PC-3 (cell line): ENCODE data around the gene RPE. TPM values are rescaled to one million over a fixed set of nuclear protein-coding genes. Genes with fewer than 3 reads are reported as not detected.

Experiments
- ATAC-seq: fragments of 200-7000 bp; cut with Tn5 transposase; 2 replicates; pipeline ENCODE4 v1.9.1; 2020; ENCODE audit warnings: mild to moderate bottlenecking, moderate library complexity
- BruUV-seq: library from RNA; stranded (reverse); fragments of 400-500 nt; replicated peaks from 2 replicates; lab custom pipeline; 2021; lab: Mats Ljungman, UMichigan
- CTCF ChIA-PET: fragments of 300-600 bp; sonication (Branson Sonifier 250); formaldehyde crosslinking; loops from one replicate; lab custom pipeline; 2022; ENCODE audit warnings: antibody characterized with exemption; lab: Charles Lee
- POLR2A ChIA-PET: fragments of 300-600 bp; sonication (Branson Sonifier 250); formaldehyde crosslinking; loops from one replicate; lab custom pipeline; 2022; ENCODE audit warnings: antibody characterized with exemption; ENCODE audit not compliant: unreplicated experiment; lab: Charles Lee
- DNase-seq: peaks from one replicate; pipeline ENCODE4 v3.0.0-alpha.2; 2015
- H2AFZ ChIP-seq: fragments of 300-600 bp; sonication (generic); 2 replicates; pipeline ENCODE4 v1.6.0; 2016; ENCODE audit warnings: antibody characterized with exemption, low read length
- H3F3A ChIP-seq: fragments of 300-600 bp; sonication (generic); one replicate; pipeline ENCODE4 v1.6.0; 2017; ENCODE audit warnings: antibody characterized with exemption, low read length, control low read depth, mild to moderate bottlenecking; ENCODE audit not compliant: unreplicated experiment
- H3K27ac ChIP-seq: fragments of 300-600 bp; sonication (generic); 2 replicates; pipeline ENCODE4 v1.5.1; 2016; ENCODE audit warnings: mild to moderate bottlenecking, low read length
- H3K27me3 ChIP-seq: fragments of 300-600 bp; sonication (generic); 2 replicates; pipeline ENCODE4 v1.6.1; 2016; ENCODE audit warnings: low read length, mixed read lengths
- H3K36me3 ChIP-seq: fragments of 300-600 bp; sonication (generic); 2 replicates; pipeline ENCODE4 v1.6.1; 2016; ENCODE audit warnings: low read depth, mixed run types, low read length, mixed read lengths
- H3K4me1 ChIP-seq: fragments of 300-600 bp; sonication (generic); 2 replicates; pipeline ENCODE4 v1.5.1; 2016; ENCODE audit warnings: low read length; ENCODE audit not compliant: insufficient read depth
- H3K4me2 ChIP-seq: fragments of 300-600 bp; sonication (generic); 2 replicates; pipeline ENCODE4 v1.6.0; 2016; ENCODE audit warnings: low read length
- H3K4me3 ChIP-seq: fragments of 300-600 bp; sonication (generic); 2 replicates; pipeline ENCODE4 v1.5.1; 2016; ENCODE audit warnings: mild to moderate bottlenecking, low read length, mixed read lengths
- H3K79me2 ChIP-seq: fragments of 300-600 bp; sonication (generic); 2 replicates; pipeline ENCODE4 v1.6.1; 2017; ENCODE audit warnings: low read length, mixed read lengths
- H3K9ac ChIP-seq: fragments of 300-600 bp; sonication (generic); 2 replicates; pipeline ENCODE4 v1.6.0; 2016; ENCODE audit warnings: mild to moderate bottlenecking, low read length
- H3K9me2 ChIP-seq: fragments of 300-600 bp; sonication (generic); replicated peaks from 2 replicates; pipeline ENCODE4 v1.6.1; 2016; ENCODE audit warnings: mixed run types, low read length, mixed read lengths
- H3K9me3 ChIP-seq: fragments of 300-600 bp; sonication (generic); 2 replicates; pipeline ENCODE4 v1.6.1; 2016; ENCODE audit warnings: low read length, mixed read lengths
- H4K20me1 ChIP-seq: fragments of 300-600 bp; sonication (generic); 2 replicates; pipeline ENCODE4 v1.6.1; 2016; ENCODE audit warnings: low read length, mixed read lengths
- CTCF ChIP-seq: fragments of 300-600 bp; sonication (generic); conservative IDR thresholded peaks from 2 replicates; pipeline ENCODE4 v1.5.1; 2017; ENCODE audit warnings: antibody characterized with exemption, low read depth, mild to moderate bottlenecking, low read length
- EZH2 ChIP-seq: fragments of 300-600 bp; sonication (generic); IDR thresholded peaks from one replicate; pipeline ENCODE4 v1.6.1; 2017; ENCODE audit warnings: antibody characterized with exemption, mild to moderate bottlenecking, low read length; ENCODE audit not compliant: unreplicated experiment
- EZH2phosphoT487 ChIP-seq: fragments of 300-600 bp; sonication (generic); IDR thresholded peaks from 2 replicates; pipeline ENCODE4 v1.6.1; 2018; ENCODE audit warnings: mild to moderate bottlenecking, antibody characterized with exemption, low read length, borderline replicate concordance
- intact Hi-C: fragments of 100-400 bp; cut with micrococcal nuclease; formaldehyde crosslinking; loops from 2 replicates; pipeline ENCODE4 v1.9.0; 2023
- total RNA-seq: library from RNA; depleted of rRNA; stranded (reverse); fragments of >200 nt; gene quantifications from 2 replicates; pipeline ENCODE4 v1.2.3, GENCODE V29; 2014

RPE gene
- total RNA-seq, 1 experiment from 2014 or later, result 60.5 TPM

DNA sequence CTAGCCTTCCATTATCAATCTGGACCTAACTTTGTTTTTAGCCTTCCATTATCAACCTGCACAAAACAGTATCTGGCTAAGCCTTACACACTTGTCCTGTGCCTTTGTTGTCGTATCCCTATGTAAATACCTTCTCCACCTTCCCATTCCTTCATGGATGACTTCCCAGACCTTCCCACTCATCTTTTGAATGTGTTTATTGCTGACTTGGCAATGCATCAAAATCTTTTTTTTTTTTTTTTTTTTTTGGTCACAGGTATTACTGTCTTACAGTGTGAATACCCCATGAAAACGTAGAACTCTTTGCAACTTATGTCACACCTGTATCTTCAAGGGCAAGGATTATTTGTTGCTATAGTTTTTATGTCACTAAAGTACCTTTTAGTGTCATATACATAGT lies 25.7 kb downstream of the RPE start:
- no peaks in the 10 kb centered on the region for H3K79me2 ChIP-seq
- DNase-seq (no peak), ATAC-seq (no peak)
- H3K4me2 ChIP-seq, result no peak overlapping the region
- TF ChIP-seq EZH2phosphoT487 (no peak), EZH2 (no peak), CTCF (no peak)
- H3K9ac ChIP-seq, result no peak overlapping the region
- intact Hi-C loops, result no loop called here
- H3K4me1 ChIP-seq, result no peaks in the 10 kb centered on the region
- no TSS peak for BruUV-seq
- H3K4me3 ChIP-seq, result no peak overlapping the region
- H2AFZ ChIP-seq, result no peak overlapping the region
- no peaks in the 10 kb centered on the region for H4K20me1 ChIP-seq
- CTCF ChIA-PET, result no interaction called here
- no peaks in the 10 kb centered on the region for H3K27me3 ChIP-seq
- H3K9me2 ChIP-seq, result no peaks in the 10 kb centered on the region
- H3K9me3 ChIP-seq, result no peaks in the 10 kb centered on the region
- no peaks in the 10 kb centered on the region for H3F3A ChIP-seq
- no peak overlapping the region for H3K27ac ChIP-seq
- H3K36me3 ChIP-seq, result peaks cover 8% of the 10 kb centered on the region
- POLR2A ChIA-PET, result no interaction called here

DNA sequence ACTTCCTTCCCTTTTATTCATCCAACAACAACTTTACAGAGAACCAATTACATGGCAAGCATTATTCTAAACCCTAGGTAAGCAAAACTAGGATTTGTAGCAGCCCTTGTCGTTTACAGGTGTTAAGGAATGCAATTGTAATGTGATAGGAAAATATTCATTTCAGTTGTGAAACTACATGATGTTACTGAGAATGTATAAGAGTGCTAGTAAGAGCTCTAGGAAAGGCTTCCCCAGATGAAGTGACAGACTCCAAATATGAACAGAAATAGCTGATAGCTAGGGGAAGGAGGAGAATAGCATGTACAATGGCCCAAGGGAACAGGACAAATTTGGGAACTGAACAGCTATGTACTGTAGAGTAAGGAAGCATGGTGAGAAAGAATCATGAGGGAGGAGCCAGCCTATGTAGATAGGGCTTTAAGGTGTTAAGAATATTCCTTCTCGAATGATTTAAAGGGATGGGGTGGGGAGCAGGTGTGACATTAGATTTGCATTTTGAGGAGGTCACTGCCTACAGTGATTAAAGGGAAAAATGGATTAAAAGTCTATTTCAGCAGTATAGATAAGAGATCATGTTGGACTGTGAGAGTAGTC lies 31.7 kb downstream of the RPE start:
- intact Hi-C loops, result no loop called here
- no peak overlapping the region for H3K9ac ChIP-seq
- H3F3A ChIP-seq, result no peaks in the 10 kb centered on the region
- no peak for TF ChIP-seq EZH2
- TF ChIP-seq EZH2phosphoT487, result no peak
- no peak for TF ChIP-seq CTCF
- no peaks in the 10 kb centered on the region for H3K9me2 ChIP-seq
- H4K20me1 ChIP-seq, result no peaks in the 10 kb centered on the region
- H3K27ac ChIP-seq, result no peak overlapping the region
- no TSS peak for BruUV-seq
- H3K4me1 ChIP-seq, result no peaks in the 10 kb centered on the region
- H2AFZ ChIP-seq, result no peak overlapping the region
- POLR2A ChIA-PET, result no interaction called here
- CTCF ChIA-PET, result no interaction called here
- no peak overlapping the region for H3K4me2 ChIP-seq
- H3K79me2 ChIP-seq, result no peaks in the 10 kb centered on the region
- H3K4me3 ChIP-seq, result no peak overlapping the region
- no peaks in the 10 kb centered on the region for H3K9me3 ChIP-seq
- DNase-seq, result no peak
- no peaks in the 10 kb centered on the region for H3K36me3 ChIP-seq
- no peak for ATAC-seq
- no peaks in the 10 kb centered on the region for H3K27me3 ChIP-seq

GRCh38 chr2:210035679-210036078 lies 33.2 kb downstream of the RPE start:
- H2AFZ ChIP-seq, result no peak overlapping the region
- no peaks in the 10 kb centered on the region for H3K27me3 ChIP-seq
- no peaks in the 10 kb centered on the region for H3K9me3 ChIP-seq
- ATAC-seq (peak; percentile 48), DNase-seq (peak; percentile 33)
- H3K79me2 ChIP-seq, result no peaks in the 10 kb centered on the region
- no peak overlapping the region for H3K27ac ChIP-seq
- BruUV-seq, result no TSS peak
- H3K4me1 ChIP-seq, result no peaks in the 10 kb centered on the region
- no peaks in the 10 kb centered on the region for H3K9me2 ChIP-seq
- no peaks in the 10 kb centered on the region for H4K20me1 ChIP-seq
- TF ChIP-seq EZH2, result no peak
- TF ChIP-seq CTCF, result no peak
- no peak for TF ChIP-seq EZH2phosphoT487
- H3K4me2 ChIP-seq, result no peak overlapping the region
- POLR2A ChIA-PET, result no interaction called here
- no peaks in the 10 kb centered on the region for H3K36me3 ChIP-seq
- intact Hi-C loops, result no loop called here
- H3K9ac ChIP-seq, result no peak overlapping the region
- no peak overlapping the region for H3K4me3 ChIP-seq
- no peaks in the 10 kb centered on the region for H3F3A ChIP-seq
- CTCF ChIA-PET, result no interaction called here
